ENCODE measurements around the gene ADGRF5.

DNA sequence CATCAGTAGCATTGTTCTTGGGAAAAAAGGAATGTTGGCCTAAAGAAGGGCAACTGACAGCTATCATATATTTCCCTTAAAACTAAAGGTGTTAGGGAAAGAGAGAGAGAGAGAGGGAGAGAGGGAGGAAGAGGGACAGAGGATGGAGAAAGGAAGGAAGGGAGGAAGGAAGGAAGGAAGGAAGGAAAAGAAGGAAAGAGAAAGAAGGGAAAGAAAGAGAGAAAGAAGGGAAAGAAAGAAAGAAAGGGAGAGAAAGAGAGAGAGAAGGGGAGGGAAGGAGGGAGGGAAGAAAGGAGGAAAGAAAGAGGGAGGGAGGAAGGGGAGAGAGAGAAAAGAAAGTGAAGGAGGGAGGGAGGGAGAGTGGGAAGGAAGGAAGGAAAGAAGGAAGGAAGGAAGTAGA, 37.7 kb upstream of the ADGRF5 start:
- TF ChIP-seq, protein P1, sequence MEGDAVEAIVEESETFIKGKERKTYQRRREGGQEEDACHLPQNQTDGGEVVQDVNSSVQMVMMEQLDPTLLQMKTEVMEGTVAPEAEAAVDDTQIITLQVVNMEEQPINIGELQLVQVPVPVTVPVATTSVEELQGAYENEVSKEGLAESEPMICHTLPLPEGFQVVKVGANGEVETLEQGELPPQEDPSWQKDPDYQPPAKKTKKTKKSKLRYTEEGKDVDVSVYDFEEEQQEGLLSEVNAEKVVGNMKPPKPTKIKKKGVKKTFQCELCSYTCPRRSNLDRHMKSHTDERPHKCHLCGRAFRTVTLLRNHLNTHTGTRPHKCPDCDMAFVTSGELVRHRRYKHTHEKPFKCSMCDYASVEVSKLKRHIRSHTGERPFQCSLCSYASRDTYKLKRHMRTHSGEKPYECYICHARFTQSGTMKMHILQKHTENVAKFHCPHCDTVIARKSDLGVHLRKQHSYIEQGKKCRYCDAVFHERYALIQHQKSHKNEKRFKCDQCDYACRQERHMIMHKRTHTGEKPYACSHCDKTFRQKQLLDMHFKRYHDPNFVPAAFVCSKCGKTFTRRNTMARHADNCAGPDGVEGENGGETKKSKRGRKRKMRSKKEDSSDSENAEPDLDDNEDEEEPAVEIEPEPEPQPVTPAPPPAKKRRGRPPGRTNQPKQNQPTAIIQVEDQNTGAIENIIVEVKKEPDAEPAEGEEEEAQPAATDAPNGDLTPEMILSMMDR (conservative IDR thresholded peaks at IDR 0.05; ENCODE audit: low read length) = no peak
- no peak for TF ChIP-seq EZH2phosphoT487 (IDR thresholded peaks at IDR 0.05; ENCODE audit: borderline replicate concordance, low read depth, low read length)
